Caco-2 (cell line): ENCODE measurements around the gene ZNF23. TPM values are rescaled to one million over a fixed set of nuclear protein-coding genes. Genes with fewer than 3 reads are reported as not detected.

ENCODE experiments used
- BruUV-seq: library from RNA; stranded (reverse); fragments of 400-500 nt; replicated peaks from 2 replicates; lab custom pipeline; 2021; lab: Mats Ljungman, UMichigan
- CTCF ChIA-PET: fragments of 300-600 bp; sonication (Branson Sonifier 250); formaldehyde crosslinking; loops from one replicate; lab custom pipeline; 2022; ENCODE audit warnings: antibody characterized with exemption; lab: Charles Lee
- POLR2A ChIA-PET: fragments of 300-600 bp; sonication (Branson Sonifier 250); formaldehyde crosslinking; loops from one replicate; lab custom pipeline; 2022; ENCODE audit warnings: antibody characterized with exemption; lab: Charles Lee
- DNase-seq, 2 experiments: peaks; one replicate each; pipeline versions ENCODE4 v3.0.0 to v3.0.0-alpha.2; 2020 to 2022
- H3K27me3 ChIP-seq: replicated peaks from 2 replicates; pipeline ENCODE4 v1.6.0; 2011; ENCODE audit warnings: low read length; ENCODE audit not compliant: control insufficient read depth, insufficient read depth
- H3K36me3 ChIP-seq: 2 replicates; pipeline ENCODE4 v1.5.1; 2011; ENCODE audit warnings: low read length; ENCODE audit not compliant: control insufficient read depth, insufficient read depth
- H3K4me1 ChIP-seq: fragments of 250-450 bp; sonication (Bioruptor Pico); 2 replicates; pipeline ENCODE4 v1.5.1; 2020; ENCODE audit warnings: mild to moderate bottlenecking
- H3K4me3 ChIP-seq: 2 replicates; pipeline ENCODE4 v1.5.1; 2011; ENCODE audit warnings: low read depth, mild to moderate bottlenecking, control low read depth, low read length
- H3K9me3 ChIP-seq: fragments of 250-450 bp; sonication (Bioruptor Pico); 2 replicates; pipeline ENCODE4 v1.5.1; 2020; ENCODE audit warnings: mild to moderate bottlenecking, moderate library complexity
- H3K27ac Mint-ChIP-seq: one replicate; pipeline ENCODE4 v1.8.0; 2022; ENCODE audit warnings: mixed read lengths; ENCODE audit not compliant: unreplicated experiment
- H3K27me3 Mint-ChIP-seq: one replicate; pipeline ENCODE4 v1.8.0; 2022; ENCODE audit warnings: mixed read lengths; ENCODE audit not compliant: insufficient read depth, unreplicated experiment
- H3K36me3 Mint-ChIP-seq: one replicate; pipeline ENCODE4 v1.8.0; 2022; ENCODE audit warnings: mild to moderate bottlenecking, mixed read lengths; ENCODE audit not compliant: insufficient read depth, unreplicated experiment
- H3K4me1 Mint-ChIP-seq: one replicate; pipeline ENCODE4 v1.8.0; 2022; ENCODE audit warnings: low read depth, mixed read lengths; ENCODE audit not compliant: unreplicated experiment
- H3K4me3 Mint-ChIP-seq: one replicate; pipeline ENCODE4 v1.8.0; 2022; ENCODE audit warnings: mild to moderate bottlenecking, moderate library complexity, mixed read lengths; ENCODE audit not compliant: unreplicated experiment
- H3K9me3 Mint-ChIP-seq: one replicate; pipeline ENCODE4 v1.8.0; 2022; ENCODE audit warnings: mixed read lengths; ENCODE audit not compliant: unreplicated experiment
- intact Hi-C: fragments of 100-400 bp; cut with micrococcal nuclease; formaldehyde crosslinking; loops from one replicate; pipeline ENCODE4 v1.10.0; 2022; ENCODE audit not compliant: unreplicated experiment
- total RNA-seq: library from RNA; stranded (reverse); gene quantifications from 2 replicates; pipeline ENCODE4 v1.2.3, GENCODE V29; 2022
- TF ChIP-seq, protein P1 (sequence below), 2 experiments: fragments of 200-600 bp in 1 of 2; IDR thresholded peaks; 1 replicate in 1 of 2; 2 replicates in 1 of 2; pipeline versions ENCODE4 v1.5.1 to v1.8.0; 2011 to 2022; ENCODE audit warnings: antibody characterized with exemption in 1 of 2, control low read depth in 1 of 2, inconsistent platforms in 1 of 2, low read depth in 1 of 2, low read length in 1 of 2, mild to moderate bottlenecking in 1 of 2, moderate library complexity in 1 of 2; ENCODE audit not compliant: insufficient read depth in 1 of 2, severe bottlenecking in 1 of 2, unreplicated experiment in 1 of 2

ZNF23 gene
- total RNA-seq, 1 experiment from 2014 or later, result 9.6 TPM

DNA sequence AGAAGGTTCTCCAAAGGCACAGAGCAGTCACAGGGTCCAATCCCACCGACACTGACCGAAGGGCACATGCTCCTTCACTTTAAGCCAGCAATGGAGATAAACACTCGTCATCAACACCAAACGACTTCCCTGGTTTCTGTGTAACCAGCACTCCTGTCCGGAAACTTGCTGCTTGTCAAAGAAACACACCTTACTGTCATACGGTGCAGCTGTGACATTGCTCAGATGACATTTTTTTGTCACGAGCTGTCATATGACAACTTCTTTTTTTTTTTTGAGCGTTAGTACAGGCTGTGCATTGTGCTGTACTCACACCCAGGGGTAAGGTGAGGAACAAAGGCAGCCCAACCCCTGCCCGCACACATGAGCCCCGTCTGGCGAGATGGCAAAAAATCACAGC is 59.4 kb downstream of the ZNF23 start:
- DNase-seq, result no peak
- TF ChIP-seq, protein P1, sequence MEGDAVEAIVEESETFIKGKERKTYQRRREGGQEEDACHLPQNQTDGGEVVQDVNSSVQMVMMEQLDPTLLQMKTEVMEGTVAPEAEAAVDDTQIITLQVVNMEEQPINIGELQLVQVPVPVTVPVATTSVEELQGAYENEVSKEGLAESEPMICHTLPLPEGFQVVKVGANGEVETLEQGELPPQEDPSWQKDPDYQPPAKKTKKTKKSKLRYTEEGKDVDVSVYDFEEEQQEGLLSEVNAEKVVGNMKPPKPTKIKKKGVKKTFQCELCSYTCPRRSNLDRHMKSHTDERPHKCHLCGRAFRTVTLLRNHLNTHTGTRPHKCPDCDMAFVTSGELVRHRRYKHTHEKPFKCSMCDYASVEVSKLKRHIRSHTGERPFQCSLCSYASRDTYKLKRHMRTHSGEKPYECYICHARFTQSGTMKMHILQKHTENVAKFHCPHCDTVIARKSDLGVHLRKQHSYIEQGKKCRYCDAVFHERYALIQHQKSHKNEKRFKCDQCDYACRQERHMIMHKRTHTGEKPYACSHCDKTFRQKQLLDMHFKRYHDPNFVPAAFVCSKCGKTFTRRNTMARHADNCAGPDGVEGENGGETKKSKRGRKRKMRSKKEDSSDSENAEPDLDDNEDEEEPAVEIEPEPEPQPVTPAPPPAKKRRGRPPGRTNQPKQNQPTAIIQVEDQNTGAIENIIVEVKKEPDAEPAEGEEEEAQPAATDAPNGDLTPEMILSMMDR (IDR thresholded peaks at IDR 0.05; ENCODE audit: insufficient read depth in 1 of 2, low read depth in 1 of 2, low read length in 1 of 2, severe bottlenecking in 1 of 2, unreplicated experiment in 1 of 2), result no peak
- H3K4me3 ChIP-seq, result no peak overlapping the region
- Mint-ChIP-seq H3K27me3 (peaks cover 12% of the 10 kb centered on the region), H3K27ac (no peak overlapping the region), H3K36me3 (no peaks in the 10 kb centered on the region), H3K4me3 (no peak overlapping the region), H3K9me3 (no peaks in the 10 kb centered on the region), H3K4me1 (no peaks in the 10 kb centered on the region)
- H3K4me1 ChIP-seq, result no peaks in the 10 kb centered on the region
- CTCF ChIA-PET, result no interaction called here
- H3K36me3 ChIP-seq, result no peaks in the 10 kb centered on the region
- no TSS peak for BruUV-seq
- H3K9me3 ChIP-seq, result peaks cover 11% of the 10 kb centered on the region
- POLR2A ChIA-PET, result no interaction called here
- H3K27me3 ChIP-seq, result no peaks in the 10 kb centered on the region
- intact Hi-C loops, result no loop called here

GRCh38 chr16:71402007-71402406 is 60.0 kb downstream of the ZNF23 start:
- H3K4me1 Mint-ChIP-seq, result no peaks in the 10 kb centered on the region
- no peak overlapping the region for H3K27ac Mint-ChIP-seq
- no peak overlapping the region for H3K4me3 Mint-ChIP-seq
- peaks cover 11% of the 10 kb centered on the region for H3K9me3 ChIP-seq
- no peaks in the 10 kb centered on the region for H3K36me3 Mint-ChIP-seq
- no peaks in the 10 kb centered on the region for H3K9me3 Mint-ChIP-seq
- no peak for DNase-seq
- no peaks in the 10 kb centered on the region for H3K4me1 ChIP-seq
- BruUV-seq, result no TSS peak
- H3K27me3 ChIP-seq, result no peaks in the 10 kb centered on the region
- intact Hi-C loops, result no loop called here
- ChIA-PET POLR2A (no interaction called here), CTCF (no interaction called here)
- TF ChIP-seq, protein P1 (IDR thresholded peaks at IDR 0.05; ENCODE audit: insufficient read depth in 1 of 2, low read depth in 1 of 2, low read length in 1 of 2, severe bottlenecking in 1 of 2, unreplicated experiment in 1 of 2), result no peak
- H3K4me3 ChIP-seq, result no peak overlapping the region
- H3K27me3 Mint-ChIP-seq, result peaks cover 8% of the 10 kb centered on the region
- no peaks in the 10 kb centered on the region for H3K36me3 ChIP-seq

GRCh38 chr16:71399801-71400563 is 62.1 kb downstream of the ZNF23 start:
- ChIA-PET CTCF (no interaction called here), POLR2A (no interaction called here)
- H3K36me3 Mint-ChIP-seq, result no peaks in the 10 kb centered on the region
- no TSS peak for BruUV-seq
- TF ChIP-seq, protein P1 (IDR thresholded peaks at IDR 0.05; ENCODE audit: insufficient read depth in 1 of 2, low read depth in 1 of 2, low read length in 1 of 2, severe bottlenecking in 1 of 2, unreplicated experiment in 1 of 2), result no peak
- H3K27ac Mint-ChIP-seq, result no peak overlapping the region
- no peaks in the 10 kb centered on the region for H3K4me1 Mint-ChIP-seq
- intact Hi-C loops, result no loop called here
- no peak for DNase-seq
- Histone ChIP-seq H3K36me3 (no peaks in the 10 kb centered on the region), H3K4me3 (no peak overlapping the region), H3K4me1 (no peaks in the 10 kb centered on the region), H3K27me3 (no peaks in the 10 kb centered on the region), H3K9me3 (peaks cover 6% of the 10 kb centered on the region)
- H3K9me3 Mint-ChIP-seq, result no peaks in the 10 kb centered on the region
- peaks cover 14% of the 10 kb centered on the region for H3K27me3 Mint-ChIP-seq
- H3K4me3 Mint-ChIP-seq, result no peak overlapping the region

Other genes with a start within 250 kb of the ZNF23 start
- 0.68 TPM in 1 of 2 replicates, not detected in the other for gene HYDIN, start 231.5 kb downstream of the ZNF23 start, total RNA-seq
- 18.5 and 19.4 TPM in 2 replicates for gene CMTR2, start 172.8 kb downstream of the ZNF23 start, total RNA-seq
- 0.65 TPM in 1 of 2 replicates, not detected in the other for gene CALB2, start 103.5 kb downstream of the ZNF23 start, total RNA-seq
- gene TLE7, start 20.2 kb downstream of the ZNF23 start, total RNA-seq, result not detected in 2 replicates
- gene ZNF19, start 27.1 kb upstream of the ZNF23 start, total RNA-seq, result 5.1 TPM in 2 replicates
- gene CHST4, start 64.2 kb upstream of the ZNF23 start, total RNA-seq, result not detected in 2 replicates
- gene TAT, start 114.8 kb upstream of the ZNF23 start, total RNA-seq, result not detected in 2 replicates
- 50.6 and 51.7 TPM in 2 replicates for gene MARVELD3, start 163.9 kb upstream of the ZNF23 start, total RNA-seq